ENCODE data around the gene SNAP47. TPM values are rescaled to one million over a fixed set of nuclear protein-coding genes. Genes with fewer than 3 reads are reported as not detected.

Gene SNAP47
- total RNA-seq, 4 donors from 2014 or later, result 23.7 to 63.2 (median 31.2) TPM

DNA sequence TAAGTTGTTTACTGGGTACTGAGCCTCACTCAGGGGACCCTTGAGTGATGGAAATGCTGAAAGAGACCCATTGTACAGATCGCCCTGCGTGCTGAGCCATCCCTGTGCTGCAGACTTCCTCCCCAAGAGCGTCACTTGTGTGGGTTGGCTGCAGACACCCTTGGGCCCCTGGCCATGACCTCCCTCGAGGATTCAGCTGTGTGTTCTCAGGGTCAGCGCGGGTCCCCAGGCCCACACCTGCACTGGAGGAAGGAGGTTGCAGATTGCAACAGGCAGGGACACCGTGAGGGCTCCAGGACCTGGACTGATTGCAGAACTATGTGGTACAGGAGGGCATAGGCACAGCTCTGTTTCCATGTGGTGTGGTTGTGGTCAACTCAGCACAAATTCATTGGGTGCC is 4.4 kb downstream of the SNAP47 start:
- DNase-seq (ENCODE audit: low spot score) (no peak), ATAC-seq (ENCODE audit: low FRiP score) (no peak)
- TF ChIP-seq, protein P1, sequence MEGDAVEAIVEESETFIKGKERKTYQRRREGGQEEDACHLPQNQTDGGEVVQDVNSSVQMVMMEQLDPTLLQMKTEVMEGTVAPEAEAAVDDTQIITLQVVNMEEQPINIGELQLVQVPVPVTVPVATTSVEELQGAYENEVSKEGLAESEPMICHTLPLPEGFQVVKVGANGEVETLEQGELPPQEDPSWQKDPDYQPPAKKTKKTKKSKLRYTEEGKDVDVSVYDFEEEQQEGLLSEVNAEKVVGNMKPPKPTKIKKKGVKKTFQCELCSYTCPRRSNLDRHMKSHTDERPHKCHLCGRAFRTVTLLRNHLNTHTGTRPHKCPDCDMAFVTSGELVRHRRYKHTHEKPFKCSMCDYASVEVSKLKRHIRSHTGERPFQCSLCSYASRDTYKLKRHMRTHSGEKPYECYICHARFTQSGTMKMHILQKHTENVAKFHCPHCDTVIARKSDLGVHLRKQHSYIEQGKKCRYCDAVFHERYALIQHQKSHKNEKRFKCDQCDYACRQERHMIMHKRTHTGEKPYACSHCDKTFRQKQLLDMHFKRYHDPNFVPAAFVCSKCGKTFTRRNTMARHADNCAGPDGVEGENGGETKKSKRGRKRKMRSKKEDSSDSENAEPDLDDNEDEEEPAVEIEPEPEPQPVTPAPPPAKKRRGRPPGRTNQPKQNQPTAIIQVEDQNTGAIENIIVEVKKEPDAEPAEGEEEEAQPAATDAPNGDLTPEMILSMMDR (IDR thresholded peaks at IDR 0.05), result no peak

DNA sequence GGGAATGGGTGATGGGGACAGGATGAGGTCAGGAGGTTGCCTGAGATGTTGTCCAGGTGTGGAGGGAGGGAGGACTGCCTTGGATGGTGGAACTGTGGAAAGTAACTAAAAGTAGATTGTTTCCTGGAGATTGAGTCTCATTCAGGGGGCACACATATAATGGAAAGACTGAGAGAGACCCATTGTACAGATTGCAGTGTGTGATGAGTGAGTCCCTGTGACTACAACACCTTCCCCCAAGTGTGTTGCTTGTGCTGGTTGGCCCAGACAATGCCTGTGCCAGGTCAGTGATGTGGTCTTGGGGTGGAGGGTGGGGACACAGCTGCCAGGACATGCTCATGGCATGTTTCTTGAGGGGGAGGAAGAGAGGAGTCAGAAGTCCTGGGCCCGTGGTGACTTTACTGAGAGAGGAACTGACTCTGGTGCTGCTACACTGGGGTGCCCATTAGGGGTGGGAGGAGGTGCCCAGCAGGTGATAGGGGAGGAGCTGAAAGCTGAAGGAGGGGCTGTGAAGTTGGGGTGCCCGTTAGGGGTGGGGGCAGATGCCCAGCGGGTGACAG is 5.2 kb downstream of the SNAP47 start:
- ATAC-seq (ENCODE audit: low FRiP score) (no peak), DNase-seq (ENCODE audit: low spot score) (no peak)
- TF ChIP-seq, protein P1 (IDR thresholded peaks at IDR 0.05), result no peak

DNA sequence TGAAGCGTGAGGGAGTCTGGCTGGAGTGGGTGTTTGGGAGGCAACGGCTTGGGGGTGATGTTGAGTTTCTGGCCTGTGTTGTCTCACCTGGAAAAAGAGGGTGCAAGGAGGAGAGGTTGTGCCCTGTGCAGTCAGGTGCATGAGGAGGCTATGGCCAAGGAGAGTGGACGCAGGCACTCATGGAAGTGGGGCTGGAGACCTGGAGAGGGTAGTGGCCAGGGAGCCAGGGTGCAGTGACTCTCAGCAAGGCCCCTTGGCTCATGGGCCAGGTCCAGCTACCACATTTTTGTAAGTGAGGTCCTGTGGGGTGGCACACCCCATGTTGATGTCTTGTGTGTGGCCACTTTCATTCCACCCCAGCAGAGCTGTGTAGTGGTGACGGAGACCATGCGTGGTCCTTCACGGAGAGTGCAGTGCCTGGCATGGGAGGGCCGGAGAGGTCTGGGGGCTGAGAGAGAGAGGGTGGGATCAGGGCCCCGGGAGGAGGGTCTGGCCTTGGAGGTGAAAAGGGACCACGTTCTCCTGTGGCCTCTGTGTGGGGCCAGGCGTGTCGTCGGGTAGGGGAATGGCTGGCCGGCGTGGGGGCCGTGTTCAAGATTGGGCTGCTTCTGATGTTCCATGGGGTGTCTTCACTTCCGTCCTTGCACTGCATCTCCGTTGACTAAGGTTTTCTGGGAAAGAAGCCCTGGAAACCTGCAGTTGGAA is 6.1 kb downstream of the SNAP47 start:
- TF ChIP-seq, protein P1 (IDR thresholded peaks at IDR 0.05), result no peak
- DNase-seq (ENCODE audit: low spot score), result no peak
- ATAC-seq (ENCODE audit: low FRiP score), result no peak

DNA sequence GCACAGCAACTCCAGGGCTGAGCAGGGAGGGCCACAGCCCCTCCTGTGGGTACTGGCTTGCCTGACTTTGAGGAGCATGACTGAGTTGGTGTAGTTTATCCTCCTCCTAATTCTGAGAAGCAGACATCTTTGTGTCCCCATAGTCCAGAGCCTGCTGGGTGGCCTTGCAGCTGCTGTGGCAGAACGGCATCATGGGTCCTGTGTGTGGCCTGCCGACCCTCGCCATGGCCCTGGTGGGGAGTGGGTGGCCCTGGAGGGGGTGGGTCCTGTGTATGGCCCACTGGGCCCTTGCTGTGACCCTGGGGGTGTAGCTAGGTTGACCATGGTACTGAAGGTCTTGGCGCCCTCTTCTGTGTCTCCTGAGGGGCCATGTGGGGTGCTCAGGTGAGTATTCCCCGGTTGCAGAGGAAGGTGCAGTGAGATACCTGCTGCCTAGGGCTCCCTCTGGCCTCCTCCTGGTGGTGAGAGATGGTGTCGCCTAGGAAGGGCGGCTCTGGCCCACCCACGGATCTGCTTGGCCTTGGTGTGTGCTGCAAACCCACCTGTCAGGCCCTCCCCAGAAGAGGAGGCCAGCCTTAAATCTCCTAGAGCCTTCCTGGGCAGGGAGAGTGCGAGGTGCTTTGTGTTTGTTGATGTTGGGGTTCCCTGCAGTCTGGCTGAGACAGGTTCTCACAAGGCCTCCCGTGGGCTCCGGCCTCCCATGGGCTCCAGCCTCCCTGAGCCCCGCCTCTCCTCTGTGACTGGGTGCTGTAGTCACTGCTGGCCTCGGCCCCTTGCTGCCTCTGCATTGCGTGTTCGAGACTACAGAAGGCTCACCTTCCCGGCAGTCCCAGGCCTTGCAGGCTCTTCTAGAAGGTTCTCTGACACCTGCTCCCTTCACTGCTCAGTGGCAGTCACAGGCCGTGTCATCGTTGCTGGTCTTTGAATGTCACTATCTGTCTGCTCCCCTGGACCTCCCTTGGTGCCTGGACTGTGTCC is 7.8 kb downstream of the SNAP47 start:
- TF ChIP-seq, protein P1 (IDR thresholded peaks at IDR 0.05), result no peak
- no peak for ATAC-seq (ENCODE audit: low FRiP score)

DNA sequence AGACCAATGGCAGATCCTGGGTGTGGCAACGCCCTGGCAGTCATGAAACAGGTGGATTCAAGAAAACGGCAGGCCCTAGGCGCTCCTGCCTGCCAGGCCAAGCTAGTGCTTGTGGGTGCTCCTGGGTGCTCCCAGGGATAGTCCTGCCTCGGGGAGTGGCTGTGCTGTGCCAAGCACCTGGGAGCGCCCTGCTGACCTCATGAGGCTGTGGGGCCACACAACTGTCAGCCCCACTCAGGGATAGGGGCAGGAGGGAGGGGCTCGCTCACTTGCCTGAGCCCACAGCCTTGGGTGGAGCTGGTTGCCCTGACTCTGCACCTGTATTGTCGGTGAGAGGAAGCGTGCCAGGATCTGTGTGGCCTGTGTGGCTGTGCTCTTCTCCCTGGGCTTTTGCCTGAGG is 9.4 kb downstream of the SNAP47 start:
- TF ChIP-seq, protein P1 (IDR thresholded peaks at IDR 0.05), result no peak
- DNase-seq (ENCODE audit: low spot score) (no peak), ATAC-seq (ENCODE audit: low FRiP score) (no peak)

More for the DNA sequence above, 7.8 kb downstream of the SNAP47 start:
- no peak for DNase-seq (ENCODE audit: low spot score)

DNA sequence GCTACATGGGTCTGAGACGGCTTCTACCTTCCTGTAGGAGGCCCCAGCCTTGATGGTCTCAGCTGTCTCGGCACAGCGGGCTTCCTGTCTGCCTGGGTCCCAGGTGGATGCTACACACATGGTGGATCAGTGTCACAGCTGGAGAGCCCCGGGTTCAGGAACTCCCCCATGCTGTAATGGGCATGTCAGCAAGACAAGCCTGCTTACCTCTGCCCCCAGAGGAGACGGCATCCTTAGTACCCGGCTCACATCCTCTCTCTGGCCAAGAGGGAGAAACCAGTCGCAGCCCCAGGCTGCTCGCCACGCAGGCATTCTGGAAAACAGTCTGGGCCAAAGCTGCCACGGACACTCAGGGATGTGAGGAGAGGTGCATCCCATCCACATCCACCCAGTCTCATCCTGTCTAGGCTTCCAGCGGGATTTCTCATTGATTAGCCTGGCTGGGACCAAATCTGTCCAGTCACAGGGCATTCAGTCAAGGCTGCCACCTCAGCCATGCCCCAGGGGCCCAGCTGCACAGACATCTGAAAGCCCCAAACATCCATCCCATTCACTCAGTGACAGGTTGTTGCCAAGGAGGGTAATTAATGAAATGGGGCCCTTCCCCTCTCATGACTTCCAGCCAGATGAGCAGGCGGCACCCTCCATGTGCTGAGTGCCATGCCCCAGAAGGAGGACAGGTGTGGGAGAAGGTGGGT is 10.5 kb downstream of the SNAP47 start:
- TF ChIP-seq, protein P1 (IDR thresholded peaks at IDR 0.05), result no peak
- no peak for ATAC-seq (ENCODE audit: low FRiP score)
- DNase-seq (ENCODE audit: low spot score), result no peak
